GM18520 (cell line): ENCODE data around the gene KCNIP4.

ENCODE experiments used
- ATAC-seq: cut with Tn5 transposase; IDR thresholded peaks from one replicate; pipeline ENCODE4 v1.9.1; 2021; ENCODE audit not compliant: unreplicated experiment

The KCNIP4 gene

GRCh38 chr4:21209860-21210259, 738.7 kb downstream of the KCNIP4 start:
- no peak for ATAC-seq

DNA sequence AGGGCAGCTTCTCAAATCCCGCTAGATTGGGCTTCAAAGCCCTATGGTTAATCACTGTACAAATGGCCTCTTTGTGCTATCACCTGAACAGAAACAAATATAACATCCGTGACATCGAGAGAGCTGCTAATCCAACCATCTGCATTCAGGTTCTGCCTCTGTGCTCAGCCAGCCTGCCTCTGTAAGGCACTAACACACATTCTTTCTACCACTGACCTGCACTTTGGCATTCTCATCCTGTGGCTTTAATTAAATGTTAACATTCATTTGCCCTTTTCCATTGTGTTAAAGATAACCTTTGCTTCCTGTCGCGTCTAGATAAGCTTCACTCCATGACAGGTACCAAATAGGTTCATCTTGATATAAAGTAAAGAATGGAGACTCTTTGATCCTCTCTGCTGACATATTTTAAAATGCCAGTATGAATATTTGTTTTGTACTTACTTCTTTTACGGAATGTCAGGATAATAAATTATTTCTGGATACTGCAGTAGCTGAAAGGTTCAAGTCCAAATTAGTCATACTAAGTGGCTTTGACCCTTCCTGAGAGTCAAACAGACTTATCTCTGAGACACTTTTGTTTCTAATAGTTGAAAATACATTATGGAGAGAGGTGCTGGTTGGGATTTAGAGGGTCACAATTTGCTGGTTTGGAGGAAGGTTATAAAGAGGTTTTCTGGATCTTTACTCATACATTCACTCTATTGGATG, 742.6 kb downstream of the KCNIP4 start:
- no peak for ATAC-seq

- ATAC-seq: no peak
Observed at GRCh38 chr4:21203416-21203815, 745.2 kb downstream of the KCNIP4 start.

DNA sequence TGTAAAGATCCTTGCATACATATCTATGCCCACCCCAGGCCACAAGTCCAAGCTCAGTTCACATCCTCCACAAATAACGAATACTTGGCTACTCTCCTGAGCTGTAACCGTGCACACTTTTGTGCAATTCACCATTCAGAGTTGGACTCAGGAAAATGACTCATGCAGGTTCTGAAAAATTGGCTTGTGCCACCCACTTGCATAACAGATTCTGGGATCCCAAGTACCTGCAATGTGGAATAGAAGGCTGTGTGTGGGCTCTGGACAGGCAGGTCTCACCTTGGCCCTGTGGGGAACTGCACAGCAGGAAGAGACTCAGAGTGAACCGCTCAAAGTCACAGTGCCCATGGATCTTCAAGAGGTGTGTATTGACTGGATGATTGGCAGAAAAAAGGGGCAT, 745.6 kb downstream of the KCNIP4 start:
- no peak for ATAC-seq

GRCh38 chr4:21198683-21199082, 749.9 kb downstream of the KCNIP4 start:
- no peak for ATAC-seq

GRCh38 chr4:21195682-21196081, 752.9 kb downstream of the KCNIP4 start:
- ATAC-seq: no peak

- ATAC-seq: no peak
Observed at GRCh38 chr4:21192367-21192766, 756.2 kb downstream of the KCNIP4 start.

GRCh38 chr4:21191317-21191716, 757.3 kb downstream of the KCNIP4 start:
- no peak for ATAC-seq

GRCh38 chr4:21184788-21185187, 763.8 kb downstream of the KCNIP4 start:
- ATAC-seq: no peak

- ATAC-seq: no peak
Observed at GRCh38 chr4:21181716-21182115, 766.9 kb downstream of the KCNIP4 start.

DNA sequence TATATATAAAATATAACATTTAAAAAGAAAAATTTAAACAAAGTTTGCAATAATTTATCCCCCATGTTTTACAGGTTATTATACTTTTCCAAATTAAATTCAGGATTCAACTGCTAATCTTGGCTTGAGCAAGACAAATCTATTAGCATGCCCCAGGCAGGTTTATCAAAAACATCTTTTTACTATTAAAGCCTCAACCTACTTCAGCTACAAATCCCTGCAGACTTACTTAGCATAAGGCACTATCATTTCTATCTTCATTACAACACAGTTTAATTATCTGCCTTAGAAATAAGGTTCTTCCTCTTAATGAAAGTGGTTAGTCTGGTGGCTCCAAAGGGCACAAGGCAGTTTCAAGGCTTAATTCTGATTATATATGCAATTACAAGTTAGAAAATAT, 770.7 kb downstream of the KCNIP4 start:
- ATAC-seq: no peak

DNA sequence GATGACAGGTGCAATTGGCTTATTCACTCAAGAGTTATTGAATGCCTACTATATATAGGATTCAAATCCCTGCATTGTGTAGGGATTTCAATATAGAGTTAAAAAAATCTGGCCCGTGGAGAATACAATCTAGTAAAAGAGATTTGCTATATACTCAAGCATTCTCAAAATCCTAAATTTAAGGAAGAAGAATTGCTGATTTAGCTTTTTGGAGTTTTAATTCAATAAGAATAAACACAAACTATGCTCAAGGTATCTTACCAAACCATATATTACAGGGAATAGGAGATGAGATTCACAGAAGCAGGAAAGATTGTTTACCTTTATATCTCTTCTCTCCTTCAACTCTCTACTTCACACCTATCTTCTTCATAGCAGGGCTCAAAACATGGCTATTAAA, 771.5 kb downstream of the KCNIP4 start:
- ATAC-seq: no peak

DNA sequence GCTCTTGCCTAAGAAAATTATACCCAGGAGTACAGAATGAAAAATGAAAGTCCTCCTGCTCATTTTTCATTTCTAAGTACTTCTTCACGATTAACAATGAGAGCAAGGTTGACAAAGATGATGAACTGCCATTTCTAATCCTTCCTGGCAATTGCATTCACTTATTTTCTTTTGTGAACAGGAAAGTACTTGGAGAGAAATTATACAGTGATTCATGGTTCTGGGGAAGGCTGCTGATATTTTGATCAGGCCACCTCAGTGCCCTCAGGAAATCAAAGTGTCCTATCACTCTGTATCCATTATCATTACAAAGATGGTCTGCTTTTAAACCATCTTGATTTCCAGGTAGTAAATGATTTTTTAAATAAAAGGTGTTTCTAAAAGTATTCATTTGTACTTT, 780.9 kb downstream of the KCNIP4 start:
- ATAC-seq: no peak

DNA sequence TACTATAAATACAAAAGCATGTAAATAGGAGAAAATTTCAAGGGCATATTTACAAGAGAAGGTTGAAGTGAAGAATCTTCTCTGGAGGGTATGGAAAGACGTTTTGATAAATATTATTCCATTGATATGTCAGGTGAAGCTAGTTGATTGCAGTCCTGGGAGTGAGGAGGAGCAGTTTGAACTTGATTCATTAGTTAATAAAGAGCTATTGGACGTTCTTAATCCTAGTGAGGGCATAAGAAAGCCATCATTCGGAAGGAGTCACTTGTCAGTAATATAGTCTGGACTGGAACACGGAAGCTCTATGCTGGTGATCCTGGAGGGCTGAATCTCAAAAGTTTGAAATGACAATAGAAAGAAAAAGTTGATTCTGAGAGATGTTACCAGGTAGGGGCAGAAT, 793.2 kb downstream of the KCNIP4 start:
- ATAC-seq: no peak

GRCh38 chr4:21139327-21139726, 809.2 kb downstream of the KCNIP4 start:
- ATAC-seq: no peak

- ATAC-seq: no peak
Observed at GRCh38 chr4:21136051-21136630, 812.4 kb downstream of the KCNIP4 start.

- ATAC-seq: no peak
Observed at GRCh38 chr4:21134994-21135393, 813.6 kb downstream of the KCNIP4 start.

- ATAC-seq: no peak
Observed at GRCh38 chr4:21130606-21131005, 818.0 kb downstream of the KCNIP4 start.

DNA sequence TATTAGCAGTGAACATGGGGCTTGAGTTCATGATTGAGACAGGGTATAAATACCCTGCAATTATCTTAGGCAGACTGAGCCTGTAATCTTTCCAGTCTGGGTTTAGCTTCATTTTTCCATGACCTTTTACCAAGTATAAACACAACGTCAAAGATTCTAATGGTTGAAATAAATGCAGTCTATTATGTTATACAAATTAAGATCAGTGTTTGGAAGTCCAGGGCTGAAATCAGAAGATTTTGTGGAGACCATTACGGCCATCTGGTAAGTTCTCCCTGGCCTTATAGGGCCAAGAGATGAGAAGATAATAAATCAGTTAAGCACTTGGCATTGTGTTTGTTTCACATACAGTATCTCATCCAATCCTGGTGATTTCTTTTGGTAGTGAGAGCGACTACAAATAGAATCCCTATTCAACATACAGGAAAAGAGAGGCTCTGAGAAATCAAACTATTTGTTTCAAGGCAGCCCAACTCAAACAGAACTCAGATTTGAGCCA, 822.5 kb downstream of the KCNIP4 start:
- no peak for ATAC-seq

- ATAC-seq: no peak
Observed at GRCh38 chr4:21118301-21118700, 830.3 kb downstream of the KCNIP4 start.

DNA sequence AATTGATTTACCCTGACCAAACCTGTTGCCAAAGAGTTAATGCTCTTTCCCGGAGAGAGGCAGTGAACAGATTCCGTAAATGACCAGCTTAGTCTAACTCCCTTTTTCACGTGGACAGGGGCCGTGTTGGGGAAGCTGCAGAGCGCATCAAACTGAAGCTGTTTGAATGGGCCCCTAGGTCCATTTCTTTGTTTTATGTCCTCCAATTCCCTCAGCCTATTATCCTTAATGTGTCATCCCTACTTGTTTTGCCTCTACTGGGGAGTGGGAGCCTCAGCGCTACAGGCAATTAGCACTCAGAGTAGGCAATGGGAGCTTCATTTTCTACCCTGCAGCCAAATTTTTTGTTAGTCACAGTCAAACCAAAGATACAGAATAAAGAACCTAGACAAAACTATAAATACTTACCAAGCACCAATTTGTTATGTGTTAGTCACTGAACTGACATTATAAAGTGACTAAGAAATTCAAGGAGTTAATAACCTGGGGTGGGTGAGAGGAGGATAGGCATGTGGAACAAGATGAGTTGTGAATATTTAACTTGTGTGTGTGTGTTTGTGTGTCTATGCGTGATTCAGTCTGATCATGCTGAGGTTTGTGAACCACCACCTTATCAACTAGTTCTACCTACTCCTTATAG, 830.9 kb downstream of the KCNIP4 start:
- ATAC-seq: no peak

DNA sequence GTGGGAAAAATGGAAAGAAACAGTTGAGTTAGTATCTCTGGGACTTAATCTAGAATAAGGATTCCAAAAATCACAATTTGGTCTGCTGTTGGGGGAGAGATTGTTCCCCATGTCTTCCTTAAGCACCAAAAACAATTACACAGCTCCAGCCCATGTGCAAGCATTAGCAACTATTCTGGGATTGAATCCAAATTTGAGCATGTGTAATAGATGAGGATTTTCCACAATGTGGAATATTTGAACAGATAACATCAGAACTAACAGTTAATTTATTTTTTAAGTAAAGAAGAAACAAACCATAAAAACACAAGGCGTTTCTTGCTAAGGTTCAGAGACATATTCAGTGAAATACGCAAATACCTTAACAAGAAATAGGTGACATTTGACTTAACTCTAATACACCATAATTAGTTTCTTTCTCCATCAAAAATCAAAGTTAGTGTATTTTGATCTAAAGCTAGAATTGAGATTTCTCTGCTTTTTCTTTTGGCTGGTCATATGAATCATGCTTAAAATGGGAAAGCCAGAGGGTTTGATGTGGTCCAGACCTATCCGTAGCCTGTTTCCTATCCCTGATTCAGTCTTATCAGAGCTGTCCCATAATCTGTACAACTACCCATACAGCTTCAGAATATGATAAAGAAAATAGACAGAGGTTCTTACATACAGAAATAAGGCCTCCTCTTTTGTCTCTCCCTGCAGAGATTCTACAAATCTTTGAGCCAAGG, 834.9 kb downstream of the KCNIP4 start:
- no peak for ATAC-seq
